GM19467 (cell line): ENCODE measurements around the gene MAD2L1BP.
A peak's percentile ranks its signal among the peaks of the same experiment; 100 is the strongest.
"Not testable (repeated sequence)": the region's sequence is repeated elsewhere in the genome, so short reads cannot be mapped to it uniquely, and the experiment has no call there.

Experiments used
- ATAC-seq: cut with Tn5 transposase; IDR thresholded peaks from one replicate; pipeline ENCODE4 v1.9.1; 2021; ENCODE audit warnings: mild to moderate bottlenecking, moderate library complexity; ENCODE audit not compliant: unreplicated experiment

The MAD2L1BP gene

GRCh38 chr6:43635387-43636307 is at the start of gene MAD2L1BP:
Gene MAD2L1BP (plus strand): TSS chr6:43635840. CDS start chr6:43635876, 36 bp downstream.
- peak; percentile 69 for ATAC-seq

DNA sequence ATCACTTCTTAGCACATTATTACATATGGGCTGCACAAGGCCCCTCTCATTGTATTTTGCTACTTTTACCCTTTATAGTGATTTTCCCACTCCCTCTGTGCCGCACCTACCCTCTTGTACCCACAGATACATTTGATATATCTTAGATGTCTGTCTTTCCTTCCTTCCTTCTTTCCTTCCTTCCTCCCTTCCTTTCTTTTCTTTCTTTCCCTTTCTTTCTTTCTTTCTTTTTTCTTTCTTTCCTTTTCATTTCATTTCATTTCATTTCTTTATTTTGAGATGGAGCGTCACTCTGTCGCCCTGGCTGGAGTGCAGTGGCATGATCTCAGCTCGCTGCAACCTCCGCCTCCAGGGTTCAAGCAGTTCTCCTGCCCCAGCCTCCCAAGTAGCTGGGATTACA is 47.4 kb upstream of the MAD2L1BP start:
- ATAC-seq: no peak

DNA sequence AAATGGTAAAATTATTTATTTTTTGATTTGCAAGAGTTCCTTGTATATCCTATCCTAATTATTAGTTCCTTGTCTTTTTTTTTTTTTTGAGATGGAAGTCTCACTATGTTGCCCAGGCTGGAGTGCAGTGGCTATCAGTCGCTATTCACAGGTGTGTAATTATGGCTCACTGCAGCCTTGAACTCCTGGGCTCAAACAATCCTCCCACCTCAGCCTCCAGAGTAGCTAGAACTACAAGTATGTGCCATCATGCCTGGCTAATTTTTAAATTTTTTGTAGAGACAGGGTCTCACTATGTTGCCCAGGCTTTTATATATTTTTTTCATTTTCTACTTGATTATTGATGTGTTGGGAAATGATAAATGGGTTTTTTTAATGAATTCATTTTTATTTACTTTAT is 46.1 kb upstream of the MAD2L1BP start:
- not testable (repeated sequence) for ATAC-seq

DNA sequence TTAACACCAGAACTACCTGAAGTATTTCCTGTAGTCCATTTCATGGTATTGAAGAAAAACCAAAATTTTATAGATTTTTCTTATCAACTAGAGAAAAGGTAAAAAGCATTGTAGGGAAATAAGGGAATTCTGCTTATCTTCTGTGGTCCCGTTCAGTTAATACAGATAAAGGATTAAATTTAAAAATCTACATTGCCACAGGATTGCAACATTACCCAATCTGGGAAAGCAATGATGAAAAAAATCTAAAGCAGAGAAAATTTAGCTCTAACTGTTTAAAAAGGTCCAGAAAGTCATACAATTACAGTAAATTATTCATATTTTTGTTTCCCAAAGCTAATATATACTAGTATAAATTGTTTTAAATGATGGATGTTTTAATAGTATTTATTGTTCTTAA is 41.7 kb upstream of the MAD2L1BP start:
- ATAC-seq: no peak

- no peak for ATAC-seq
Observed at GRCh38 chr6:43600595-43600994, 35.0 kb upstream of the MAD2L1BP start.

DNA sequence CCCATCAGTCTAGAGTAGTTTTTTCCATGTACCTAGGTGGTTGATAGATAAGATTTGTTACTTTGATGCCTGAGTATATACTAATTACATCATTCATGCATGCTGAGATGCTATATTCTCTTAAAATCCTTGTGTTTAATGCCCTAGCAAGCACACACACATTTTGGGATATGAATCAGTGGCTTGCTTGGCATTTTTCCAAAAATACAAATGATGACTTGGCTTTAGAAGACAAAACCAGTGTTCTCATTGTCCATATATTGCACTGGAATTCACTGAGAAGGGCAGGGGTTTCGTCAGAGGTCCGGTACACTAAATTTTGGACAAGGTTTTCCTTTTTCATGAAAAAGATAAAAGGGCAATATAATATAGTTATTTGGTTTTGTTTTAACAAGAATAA is 31.5 kb upstream of the MAD2L1BP start:
- ATAC-seq: no peak

GRCh38 chr6:43606019-43606418 is 29.6 kb upstream of the MAD2L1BP start:
- ATAC-seq: no peak

- ATAC-seq: no peak
Observed at GRCh38 chr6:43608310-43608763, 27.3 kb upstream of the MAD2L1BP start.

DNA sequence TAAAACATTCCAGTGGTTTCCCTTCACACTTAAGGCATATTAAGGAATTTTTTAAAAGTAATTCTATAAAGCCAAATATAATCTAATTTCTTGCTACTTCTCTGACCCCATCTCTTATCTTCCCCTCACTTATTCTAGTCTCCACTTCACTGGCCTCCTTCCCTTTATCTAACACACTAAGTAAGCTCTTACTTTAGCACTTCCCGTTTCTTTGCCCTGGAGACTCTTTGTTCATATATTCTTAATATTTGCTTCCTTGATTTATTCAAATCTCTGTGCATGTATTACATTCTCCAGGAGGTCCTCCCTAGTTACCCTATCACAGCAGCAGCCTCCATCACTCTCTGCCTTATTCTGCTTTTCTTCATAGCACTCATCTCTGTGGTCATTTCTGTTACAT is 26.8 kb upstream of the MAD2L1BP start:
- ATAC-seq: no peak

DNA sequence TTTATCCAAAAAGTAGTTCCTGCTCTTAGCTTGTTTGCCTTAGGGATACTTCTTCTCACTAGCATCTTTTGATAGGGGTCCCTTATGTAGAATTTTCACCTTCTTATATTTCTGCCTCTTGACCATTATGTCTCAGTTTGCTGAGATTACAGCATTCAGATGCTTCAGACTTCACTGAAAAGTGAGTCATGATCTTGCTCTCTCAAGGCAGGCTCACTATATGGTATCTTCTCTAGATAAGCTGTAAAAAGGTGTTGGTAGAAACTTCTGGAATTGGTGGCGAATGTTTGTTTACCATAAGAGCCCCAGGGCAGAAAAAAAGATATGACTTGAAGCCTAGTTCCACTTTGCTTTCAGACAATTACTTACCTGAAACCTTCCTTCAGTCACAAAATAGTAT is 26.2 kb upstream of the MAD2L1BP start:
- no peak for ATAC-seq

DNA sequence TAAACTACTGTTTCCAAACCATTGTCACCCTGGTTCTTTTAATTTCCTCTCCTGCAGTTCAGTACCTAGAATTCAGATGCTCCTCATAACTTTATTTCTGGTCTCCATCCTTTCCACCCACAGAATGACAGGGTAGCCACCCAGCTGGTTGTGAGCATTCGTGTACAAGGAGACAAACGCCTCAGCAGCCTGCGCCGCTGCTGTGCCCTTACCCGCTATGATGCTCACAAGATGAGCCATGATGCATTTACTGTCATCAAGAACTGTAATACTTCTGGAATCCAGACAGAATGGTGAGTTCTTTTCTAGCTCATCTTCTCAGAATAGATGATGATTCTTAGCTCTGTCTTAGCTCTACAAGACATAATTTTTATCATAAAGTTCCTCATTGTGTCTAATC is 25.2 kb upstream of the MAD2L1BP start:
- no peak for ATAC-seq

DNA sequence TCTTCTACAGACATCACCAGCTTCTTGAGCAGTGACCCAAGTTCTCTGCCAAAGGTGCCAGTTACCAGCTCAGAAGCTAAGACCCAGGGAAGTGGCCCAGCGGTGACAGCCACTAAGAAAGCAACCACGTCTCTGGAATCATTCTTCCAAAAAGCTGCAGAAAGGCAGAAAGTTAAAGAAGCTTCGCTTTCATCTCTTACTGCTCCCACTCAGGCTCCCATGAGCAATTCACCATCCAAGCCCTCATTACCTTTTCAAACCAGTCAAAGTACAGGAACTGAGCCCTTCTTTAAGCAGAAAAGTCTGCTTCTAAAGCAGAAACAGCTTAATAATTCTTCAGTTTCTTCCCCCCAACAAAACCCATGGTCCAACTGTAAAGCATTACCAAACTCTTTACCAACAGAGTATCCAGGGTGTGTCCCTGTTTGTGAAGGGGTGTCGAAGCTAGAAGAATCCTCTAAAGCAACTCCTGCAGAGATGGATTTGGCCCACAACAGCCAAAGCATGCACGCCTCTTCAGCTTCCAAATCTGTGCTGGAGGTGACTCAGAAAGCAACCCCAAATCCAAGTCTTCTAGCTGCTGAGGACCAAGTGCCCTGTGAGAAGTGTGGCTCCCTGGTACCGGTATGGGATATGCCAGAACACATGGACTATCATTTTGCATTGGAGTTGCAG is 21.8 kb upstream of the MAD2L1BP start:
- no peak for ATAC-seq

GRCh38 chr6:43614396-43614730 is 21.3 kb upstream of the MAD2L1BP start:
- no peak for ATAC-seq

- no peak for ATAC-seq
Observed at GRCh38 chr6:43616725-43617472, 18.7 kb upstream of the MAD2L1BP start.

GRCh38 chr6:43621078-43621835 is 14.4 kb upstream of the MAD2L1BP start:
- no peak for ATAC-seq

DNA sequence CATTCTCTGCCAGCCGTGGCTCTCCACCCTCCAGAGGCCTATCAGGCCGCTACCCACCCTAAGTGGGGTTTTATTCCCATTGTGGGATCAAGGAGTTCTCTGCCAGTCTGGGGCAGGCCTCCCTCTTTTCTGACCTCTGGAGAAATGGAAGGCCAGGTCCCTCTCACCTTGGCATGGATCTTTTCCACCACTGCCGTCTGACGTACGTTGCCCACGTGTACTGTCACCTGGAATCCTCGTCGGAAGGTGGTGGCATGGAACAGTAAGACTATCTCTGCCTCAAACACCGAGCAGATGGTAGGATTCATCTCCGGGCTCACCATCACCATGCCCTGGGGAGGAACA is 13.8 kb upstream of the MAD2L1BP start:
- no peak for ATAC-seq

GRCh38 chr6:43622541-43622940 is 13.1 kb upstream of the MAD2L1BP start:
- ATAC-seq: no peak

DNA sequence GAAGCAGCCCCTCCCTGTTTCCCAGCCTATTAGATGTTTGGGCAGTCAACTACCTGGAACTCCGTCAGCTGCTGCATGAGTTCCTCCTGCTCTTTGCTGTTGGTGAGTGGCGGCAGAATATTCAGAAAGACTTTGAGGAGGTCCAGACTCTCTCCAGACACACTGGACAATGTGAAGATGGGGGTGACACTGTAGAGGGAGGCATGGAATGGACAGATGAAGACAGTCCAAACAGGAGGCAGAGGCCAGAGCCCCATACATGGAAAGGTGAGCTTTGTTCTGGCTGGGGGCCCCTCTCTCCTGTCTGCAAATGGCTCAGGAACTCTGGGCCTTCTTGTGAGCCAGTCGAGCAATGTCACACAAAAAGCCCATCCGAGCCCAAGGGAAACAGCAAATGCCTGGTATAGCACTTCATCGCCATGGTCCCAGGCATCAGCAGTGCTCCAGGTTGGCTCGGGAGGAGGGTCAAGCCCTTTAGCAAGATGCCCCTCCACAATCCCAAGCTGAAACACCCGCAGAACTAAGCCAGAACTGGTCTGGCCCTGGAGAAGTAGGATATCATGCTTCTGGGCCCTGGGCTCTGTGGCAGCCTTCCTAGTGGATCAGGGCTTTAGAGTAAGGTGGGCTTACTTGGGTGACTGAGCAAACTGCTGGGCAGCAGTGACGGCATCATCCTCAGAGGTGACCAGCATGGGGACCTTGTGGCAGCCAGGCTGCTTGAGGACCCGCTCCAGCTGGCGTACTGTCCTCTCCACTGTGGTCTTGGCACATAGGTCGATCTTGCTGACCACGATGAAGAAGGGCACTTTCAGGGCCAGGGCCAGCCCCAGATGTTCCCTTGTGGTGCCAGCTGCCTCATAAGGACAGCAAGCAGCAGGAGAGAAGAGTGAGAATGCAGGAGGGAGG is 11.5 kb upstream of the MAD2L1BP start:
- ATAC-seq: no peak

- ATAC-seq: no peak
Observed at GRCh38 chr6:43624786-43625288, 10.8 kb upstream of the MAD2L1BP start.
